Peyer's patch (tissue), 4 donors: ENCODE measurements around the gene YJEFN3. TPM values are rescaled to one million over a fixed set of nuclear protein-coding genes. Genes with fewer than 3 reads are reported as not detected.

Source experiments
- DNase-seq, 3 donors: peaks; one replicate each; pipeline ENCODE4 v3.0.0-alpha.2; 2017 to 2019
- H3K27ac ChIP-seq, 4 donors: fragments of 200-600 bp; sonication (generic); one replicate each; pipeline ENCODE4 v1.5.1; 2016 to 2019
- H3K27me3 ChIP-seq, 2 donors: fragments of 200-600 bp; sonication (generic); one replicate each; pipeline ENCODE4 v1.5.1; 2019
- H3K36me3 ChIP-seq, 3 donors: fragments of 200-600 bp; sonication (generic); one replicate each; pipeline ENCODE4 v1.5.1; 2016 to 2019
- H3K4me1 ChIP-seq, 4 donors: fragments of 200-600 bp; sonication (generic); one replicate each; pipeline ENCODE4 v1.5.1; 2016 to 2019
- H3K4me3 ChIP-seq, 4 donors: fragments of 200-600 bp; sonication (generic); 1 replicate in 3 of 4; 2 replicates in 1 of 4; pipeline ENCODE4 v1.5.1; 2016 to 2019; ENCODE audit warnings: mild to moderate bottlenecking in 1 of 4
- H3K9me3 ChIP-seq, 4 donors: fragments of 200-600 bp; sonication (generic); one replicate each; pipeline ENCODE4 v1.5.1; 2016 to 2019; ENCODE audit warnings: mild to moderate bottlenecking in 1 of 4
- CTCF ChIP-seq, 6 experiments: fragments of 450-650 bp in 4 of 6; fragments of 200-600 bp in 2 of 6; sonication (generic) in 1 of 6; IDR thresholded peaks; one replicate each; pipeline ENCODE4 v1.5.1; 2017 to 2019; ENCODE audit warnings: antibody characterized with exemption in 6 of 6, mild to moderate bottlenecking in 3 of 6, moderate library complexity in 1 of 6
- POLR2A ChIP-seq, 2 donors: fragments of 450-650 bp; IDR thresholded peaks; one replicate each; pipeline ENCODE4 v1.5.1; 2017; ENCODE audit warnings: antibody characterized with exemption in 2 of 2, mild to moderate bottlenecking in 2 of 2, moderate library complexity in 2 of 2
- total RNA-seq, 4 donors: library from RNA; depleted of rRNA; stranded (reverse); fragments of >200 nt; gene quantifications; one replicate each; pipeline ENCODE4 v1.1.0, GENCODE V29; 2016

Gene YJEFN3
- total RNA-seq, 4 donors from 2014 or later = 4.4 to 9.9 (median 5.6) TPM

- Histone ChIP-seq H3K27ac (no peak overlapping the region), H3K9me3 (no peaks in the 10 kb centered on the region), H3K4me1 (no peaks in the 10 kb centered on the region), H3K4me3 (no peak overlapping the region), H3K27me3 (no peaks in the 10 kb centered on the region), H3K36me3 (no peaks in the 10 kb centered on the region)
- TF ChIP-seq CTCF (IDR thresholded peaks at IDR 0.05) = no peak
- no peak for TF ChIP-seq POLR2A (IDR thresholded peaks at IDR 0.05)
- DNase-seq = no peak
Observed at GRCh38 chr19:19553670-19554069, 25.0 kb downstream of the YJEFN3 start.

- DNase-seq = peak in 2 of 3 donors; percentile 62 to 82
- no peaks in the 10 kb centered on the region for H3K36me3 ChIP-seq
- no peaks in the 10 kb centered on the region for H3K27me3 ChIP-seq
- H3K4me3 ChIP-seq = no peak overlapping the region
- peak; percentile 51 to 73 (median 64) for TF ChIP-seq CTCF (IDR thresholded peaks at IDR 0.05)
- no peak for TF ChIP-seq POLR2A (IDR thresholded peaks at IDR 0.05)
- H3K4me1 ChIP-seq = no peaks in the 10 kb centered on the region
- no peak overlapping the region for H3K27ac ChIP-seq
- H3K9me3 ChIP-seq = no peaks in the 10 kb centered on the region
Observed at GRCh38 chr19:19554074-19555023, 25.6 kb downstream of the YJEFN3 start.

GRCh38 chr19:19558055-19558454, 29.3 kb downstream of the YJEFN3 start:
- Histone ChIP-seq H3K27me3 (no peaks in the 10 kb centered on the region), H3K36me3 (no peaks in the 10 kb centered on the region), H3K9me3 (no peaks in the 10 kb centered on the region), H3K4me3 (no peak overlapping the region), H3K27ac (no peak overlapping the region), H3K4me1 (no peaks in the 10 kb centered on the region)
- TF ChIP-seq CTCF (IDR thresholded peaks at IDR 0.05) (no peak), POLR2A (IDR thresholded peaks at IDR 0.05) (no peak)
- DNase-seq = no peak

GRCh38 chr19:19558636-19559035, 29.9 kb downstream of the YJEFN3 start:
- TF ChIP-seq POLR2A (IDR thresholded peaks at IDR 0.05) = no peak
- TF ChIP-seq CTCF (IDR thresholded peaks at IDR 0.05) = no peak
- no peak for DNase-seq
- Histone ChIP-seq H3K4me3 (no peak overlapping the region), H3K27ac (no peak overlapping the region), H3K9me3 (no peaks in the 10 kb centered on the region), H3K27me3 (no peaks in the 10 kb centered on the region), H3K4me1 (no peaks in the 10 kb centered on the region), H3K36me3 (no peaks in the 10 kb centered on the region)

- H3K36me3 ChIP-seq = no peaks in the 10 kb centered on the region
- DNase-seq = no peak
- H3K4me3 ChIP-seq = no peak overlapping the region
- no peaks in the 10 kb centered on the region for H3K9me3 ChIP-seq
- no peak overlapping the region for H3K27ac ChIP-seq
- H3K4me1 ChIP-seq = no peaks in the 10 kb centered on the region
- TF ChIP-seq CTCF (IDR thresholded peaks at IDR 0.05) (no peak), POLR2A (IDR thresholded peaks at IDR 0.05) (no peak)
- H3K27me3 ChIP-seq = no peaks in the 10 kb centered on the region
Observed at GRCh38 chr19:19559931-19560330, 31.2 kb downstream of the YJEFN3 start.
